ENCODE data around the gene CNIH4. TPM values are rescaled to one million over a fixed set of nuclear protein-coding genes. Genes with fewer than 3 reads are reported as not detected.
"Not testable (repeated sequence)": the region's sequence is repeated elsewhere in the genome, so short reads cannot be mapped to it uniquely, and the experiment has no call there.

The CNIH4 gene
- total RNA-seq, 2 experiments from 2014 or later = 24.1 to 28.6 TPM

GRCh38 chr1:224348137-224348536 lies 8.5 kb upstream of the CNIH4 start:
- TF ChIP-seq CTCF (conservative IDR thresholded peaks at IDR 0.05; ENCODE audit: low read length) (no peak), EZH2phosphoT487 (IDR thresholded peaks at IDR 0.05; ENCODE audit: borderline replicate concordance, low read depth, low read length) (no peak)
- H3K4me1 ChIP-seq (ENCODE audit: insufficient read depth, low read length, poor library complexity, severe bottlenecking) = no peaks in the 10 kb centered on the region
- no peaks in the 10 kb centered on the region for H3K9me2 ChIP-seq (ENCODE audit: insufficient read depth, low read length)
- no TSS peak for BruUV-seq (replicated peaks)
- no peaks in the 10 kb centered on the region for H3K79me2 ChIP-seq (ENCODE audit: insufficient read depth, low read depth, low read length)
- H3K9me3 ChIP-seq (ENCODE audit: low read length) = peaks cover 8% of the 10 kb centered on the region; the same call in 1 of the 2 replicates
- no peak for DNase-seq (ENCODE audit: low spot score)
- no peak overlapping the region for H3K4me2 ChIP-seq (ENCODE audit: low read length)
- no peaks in the 10 kb centered on the region for H4K20me1 ChIP-seq (ENCODE audit: insufficient read depth, low read length)
- no peak overlapping the region for H3K4me3 ChIP-seq (ENCODE audit: low read depth, low read length, poor library complexity, severe bottlenecking)
- no peak overlapping the region for H2AFZ ChIP-seq (ENCODE audit: low read length)
- ChIA-PET CTCF (ENCODE audit: unreplicated experiment) (no interaction called here), POLR2A (no interaction called here)
- H3K36me3 ChIP-seq (ENCODE audit: insufficient read depth, low read length) = no peaks in the 10 kb centered on the region
- intact Hi-C loops (cut with micrococcal nuclease; ENCODE audit: unreplicated experiment) = no loop called here
- no peak overlapping the region for H3K27ac ChIP-seq (ENCODE audit: low read depth, low read length, poor library complexity, severe bottlenecking)

GRCh38 chr1:224349716-224350115 lies 7.0 kb upstream of the CNIH4 start:
- POLR2A ChIA-PET; H3K4me1 ChIP-seq (ENCODE audit: insufficient read depth, low read length, poor library complexity, severe bottlenecking); intact Hi-C loops (cut with micrococcal nuclease; ENCODE audit: unreplicated experiment); H3K4me3 ChIP-seq (ENCODE audit: low read depth, low read length, poor library complexity, severe bottlenecking); CTCF ChIA-PET (ENCODE audit: unreplicated experiment); H3K4me2 ChIP-seq (ENCODE audit: low read length); H3K27ac ChIP-seq (ENCODE audit: low read depth, low read length, poor library complexity, severe bottlenecking); H3K9me2 ChIP-seq (ENCODE audit: insufficient read depth, low read length); H3K79me2 ChIP-seq (ENCODE audit: insufficient read depth, low read depth, low read length); DNase-seq (ENCODE audit: low spot score); H2AFZ ChIP-seq (ENCODE audit: low read length); H3K9me3 ChIP-seq (ENCODE audit: low read length); BruUV-seq (replicated peaks); H3K36me3 ChIP-seq (ENCODE audit: insufficient read depth, low read length); H4K20me1 ChIP-seq (ENCODE audit: insufficient read depth, low read length): not testable (repeated sequence)

GRCh38 chr1:224352436-224353085 lies 4.1 kb upstream of the CNIH4 start:
- POLR2A ChIA-PET = interaction anchor here (0.6 to 1.6 kb wide), 4 partner anchors 10 to 80 kb away, joined by 3 to 7 read pairs (median 4); no protein-coding TSS in a partner anchor
- H3K4me2 ChIP-seq (ENCODE audit: low read length); H2AFZ ChIP-seq (ENCODE audit: low read length); H3K4me3 ChIP-seq (ENCODE audit: low read depth, low read length, poor library complexity, severe bottlenecking); H3K9me3 ChIP-seq (ENCODE audit: low read length); BruUV-seq (replicated peaks); H3K4me1 ChIP-seq (ENCODE audit: insufficient read depth, low read length, poor library complexity, severe bottlenecking); H3K27ac ChIP-seq (ENCODE audit: low read depth, low read length, poor library complexity, severe bottlenecking); DNase-seq (ENCODE audit: low spot score); H4K20me1 ChIP-seq (ENCODE audit: insufficient read depth, low read length); H3K9me2 ChIP-seq (ENCODE audit: insufficient read depth, low read length); intact Hi-C loops (cut with micrococcal nuclease; ENCODE audit: unreplicated experiment); H3K36me3 ChIP-seq (ENCODE audit: insufficient read depth, low read length); CTCF ChIA-PET (ENCODE audit: unreplicated experiment); H3K79me2 ChIP-seq (ENCODE audit: insufficient read depth, low read depth, low read length): not testable (repeated sequence)
